HG03196 (cell line): ENCODE measurements around the gene SLC7A6.

Experiments
- ATAC-seq: cut with Tn5 transposase; IDR thresholded peaks from one replicate; pipeline ENCODE4 v1.9.1; 2021; ENCODE audit not compliant: unreplicated experiment

The SLC7A6 gene

DNA sequence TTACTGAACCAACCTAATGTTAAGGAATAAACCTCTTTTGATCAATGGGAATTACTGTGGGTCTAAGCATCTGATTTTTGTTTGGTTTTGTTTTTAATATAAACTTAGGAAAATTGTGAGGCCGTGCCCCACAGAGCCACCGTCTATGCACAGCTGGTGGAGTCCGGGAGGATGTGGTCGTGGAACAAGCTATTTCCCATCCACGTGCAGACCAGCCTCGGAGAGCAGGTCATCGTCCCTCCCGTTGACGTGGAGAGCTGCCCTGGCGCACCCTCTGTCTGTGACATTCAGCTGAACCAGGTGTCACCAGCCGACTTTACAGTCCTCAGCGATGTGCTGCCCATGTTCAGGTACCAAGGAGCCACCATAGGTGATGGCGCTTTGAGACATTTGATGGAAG, 74.9 kb downstream of the SLC7A6 start:
- no peak for ATAC-seq

DNA sequence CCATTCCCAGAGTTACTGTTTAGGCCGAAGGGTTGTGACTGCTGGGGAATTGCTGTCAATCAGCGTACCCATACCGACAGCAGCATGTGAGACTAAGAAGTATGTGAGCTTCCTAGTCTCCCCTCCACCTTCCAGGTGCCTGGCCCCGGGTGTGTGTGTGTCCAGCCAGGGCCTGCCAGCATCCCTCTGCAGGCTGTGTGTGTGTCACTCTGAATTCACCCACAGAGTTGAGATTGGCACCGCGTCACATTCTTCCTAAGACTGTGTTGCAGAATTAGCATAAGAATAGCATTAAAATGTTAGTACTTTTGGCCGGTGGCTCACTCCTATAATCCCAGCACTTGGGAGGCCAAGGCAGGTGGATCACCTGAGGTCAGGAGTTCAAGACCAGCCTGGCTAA, 78.3 kb downstream of the SLC7A6 start:
- ATAC-seq = no peak

DNA sequence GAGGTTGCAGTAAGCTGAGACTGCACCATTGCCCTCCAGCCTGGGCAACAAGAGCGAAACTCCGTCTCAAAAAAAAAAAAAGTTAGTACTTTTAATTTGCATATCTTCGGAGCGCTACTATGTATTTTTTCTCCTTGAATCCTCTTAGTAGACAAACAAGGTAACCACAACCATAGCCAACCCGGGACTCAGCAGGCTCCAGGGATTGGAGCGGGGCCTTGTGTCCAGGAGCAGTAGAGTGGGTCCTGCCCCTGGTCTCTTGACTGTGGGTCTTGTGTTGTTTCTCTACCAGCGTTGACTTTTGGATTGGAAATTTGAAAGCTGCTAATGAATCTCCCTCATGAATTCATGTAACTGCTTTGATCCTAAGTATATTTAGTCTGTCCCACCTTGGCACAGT, 78.8 kb downstream of the SLC7A6 start:
- no peak for ATAC-seq

DNA sequence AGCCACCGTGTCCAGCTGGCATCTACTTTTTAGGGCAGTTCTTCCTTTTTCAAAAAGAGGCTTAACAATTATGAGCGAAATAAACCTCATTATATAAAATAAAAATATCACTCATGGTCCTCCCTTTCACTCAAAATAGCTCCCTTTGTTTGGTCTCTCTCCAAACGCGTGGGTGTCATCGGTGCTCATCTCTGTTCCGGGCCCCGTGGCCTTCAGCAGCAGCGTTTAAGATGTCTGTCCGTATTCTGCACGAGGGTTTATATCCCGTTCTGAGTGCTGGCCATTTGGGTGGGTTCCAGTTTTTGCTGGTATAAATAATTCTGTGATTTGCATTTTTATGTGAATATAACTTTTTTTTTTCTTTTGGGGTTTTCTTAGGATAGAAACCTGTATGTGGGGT, 79.9 kb downstream of the SLC7A6 start:
- no peak for ATAC-seq

DNA sequence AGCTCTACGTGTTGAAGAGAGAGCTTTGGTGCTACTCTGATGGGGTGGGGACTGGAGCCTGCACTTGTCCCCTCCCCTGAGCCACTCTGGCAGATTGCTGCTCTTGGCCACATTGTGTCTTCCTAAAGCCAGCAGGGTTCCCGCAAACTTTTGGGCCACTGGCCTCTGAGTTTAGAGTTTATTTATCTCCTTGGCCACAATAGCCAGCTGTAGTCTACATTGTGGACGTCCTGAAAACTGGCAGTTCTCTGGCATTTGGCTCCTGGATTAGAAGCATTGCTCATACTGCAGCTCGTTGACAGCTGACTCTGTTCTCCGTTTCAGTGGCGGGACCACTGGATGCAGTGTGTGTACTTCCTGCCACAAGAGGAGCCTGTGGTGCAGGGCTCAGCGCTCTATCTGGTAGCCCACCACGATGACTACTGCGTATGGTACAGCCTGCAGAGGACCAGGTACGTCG, 81.1 kb downstream of the SLC7A6 start:
- no peak for ATAC-seq

DNA sequence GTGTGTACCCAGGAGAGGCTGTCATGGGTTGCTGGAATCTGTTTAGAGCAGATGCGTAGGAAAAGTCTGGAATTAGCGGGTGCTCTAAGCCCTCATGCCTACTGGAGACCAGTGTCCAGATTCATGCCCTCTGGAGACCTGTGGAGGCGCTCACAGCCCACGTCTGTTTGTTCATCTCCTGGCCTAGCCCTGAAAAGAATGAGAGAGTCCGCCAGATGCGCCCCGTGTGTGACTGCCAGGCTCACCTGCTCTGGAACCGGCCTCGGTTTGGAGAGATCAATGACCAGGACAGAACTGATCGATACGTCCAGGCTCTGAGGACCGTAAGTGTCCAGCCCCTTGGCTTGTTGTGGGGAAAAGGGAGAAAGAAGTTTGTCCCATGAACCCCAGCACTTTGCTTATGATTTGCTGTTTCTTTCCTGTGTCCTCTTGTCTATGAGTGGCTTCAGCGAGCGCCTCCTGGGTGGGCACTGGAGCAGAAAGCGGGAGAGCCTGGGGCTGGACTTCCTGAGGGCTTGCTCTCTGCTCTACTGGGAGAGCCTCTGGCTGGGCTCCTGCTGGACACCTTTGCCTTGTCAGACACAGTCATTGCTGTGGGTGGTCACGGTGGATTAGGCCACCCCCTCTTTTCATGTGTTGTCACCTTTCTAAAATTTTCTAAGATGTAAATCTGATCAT, 81.8 kb downstream of the SLC7A6 start:
- ATAC-seq = no peak

DNA sequence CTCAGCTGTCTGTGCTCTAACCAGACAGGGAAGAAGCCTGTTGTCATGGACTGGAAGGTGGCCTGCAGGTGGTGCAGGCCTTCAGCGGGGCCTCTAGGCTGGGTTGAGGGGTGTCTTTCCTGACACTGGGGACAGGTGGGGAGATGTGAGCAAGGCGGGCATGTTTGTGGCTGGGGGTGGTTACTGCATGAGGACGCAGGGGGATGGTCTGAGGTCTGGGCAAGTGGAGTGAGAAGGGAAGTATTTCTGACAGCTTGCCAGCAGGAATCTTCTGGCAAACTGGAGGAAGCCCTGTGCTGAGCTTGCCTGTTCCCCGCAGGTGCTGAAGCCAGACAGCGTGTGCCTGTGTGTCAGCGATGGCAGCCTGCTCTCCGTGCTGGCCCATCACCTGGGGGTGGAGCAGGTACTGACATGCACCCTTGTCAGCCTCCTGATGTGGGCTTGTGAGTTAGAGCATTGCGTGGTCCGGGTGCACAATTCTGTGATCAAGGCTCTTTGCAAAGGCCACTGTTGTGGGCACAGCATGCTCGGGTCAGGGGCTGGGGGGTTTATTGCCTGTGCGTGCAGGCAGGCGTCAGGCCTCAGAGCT, 82.7 kb downstream of the SLC7A6 start:
- ATAC-seq = no peak

DNA sequence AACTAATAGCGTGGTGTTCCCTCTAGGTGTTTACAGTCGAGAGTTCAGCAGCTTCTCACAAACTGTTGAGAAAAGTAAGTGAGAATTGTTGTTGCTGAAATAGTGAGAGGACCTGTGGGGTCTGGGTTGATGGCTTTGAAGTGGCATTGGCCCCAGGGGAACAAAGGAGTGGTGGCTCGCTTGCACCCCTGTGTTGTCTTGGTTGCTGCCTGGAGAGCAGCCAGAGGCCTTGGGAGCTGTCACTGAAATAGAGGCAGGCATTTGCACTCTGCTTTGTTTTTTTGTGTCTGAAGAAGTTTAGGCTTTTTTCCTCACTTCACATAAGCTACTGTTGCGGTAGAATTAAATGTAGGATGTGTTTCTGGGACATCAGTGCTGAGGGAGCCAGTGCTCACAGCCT, 83.3 kb downstream of the SLC7A6 start:
- no peak for ATAC-seq

DNA sequence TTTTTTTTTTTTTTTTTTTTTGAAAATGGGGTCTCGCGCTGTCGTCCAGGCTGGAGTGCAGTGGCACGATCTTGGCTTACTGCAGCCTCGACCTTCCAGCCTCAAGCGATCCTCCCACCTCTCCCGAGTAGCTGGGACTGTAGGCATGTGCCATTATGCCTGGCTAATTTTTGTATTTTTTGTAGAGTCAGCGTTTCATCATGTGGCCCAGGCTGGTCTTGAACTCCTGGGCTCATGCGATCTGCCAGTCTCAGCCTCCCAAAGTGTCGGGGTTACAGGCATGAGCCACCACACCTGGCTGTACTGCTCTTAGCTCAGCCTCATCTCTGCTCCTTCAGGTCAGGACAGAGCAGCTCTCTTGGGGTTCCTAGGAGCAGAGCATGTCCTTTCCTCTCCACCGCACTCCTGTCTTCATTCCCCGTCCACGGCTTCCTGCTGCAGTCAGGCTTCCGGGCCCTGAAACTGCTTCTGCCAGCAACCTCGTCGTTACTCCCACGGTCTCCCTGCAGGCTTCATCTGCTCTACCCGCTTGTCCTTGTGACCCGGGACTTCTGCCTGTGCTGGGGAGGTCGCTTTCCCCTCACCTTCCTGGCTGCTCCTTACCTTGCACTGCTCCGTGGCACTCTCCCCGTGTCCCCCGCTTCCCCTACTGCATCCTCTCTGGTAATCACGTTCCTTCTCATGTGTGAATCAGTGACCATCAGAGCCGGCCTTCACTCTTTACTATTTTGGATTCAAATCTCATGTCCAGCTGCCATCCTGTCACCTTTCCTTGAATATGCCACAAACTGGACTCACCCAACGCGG, 84.5 kb downstream of the SLC7A6 start:
- ATAC-seq = no peak

DNA sequence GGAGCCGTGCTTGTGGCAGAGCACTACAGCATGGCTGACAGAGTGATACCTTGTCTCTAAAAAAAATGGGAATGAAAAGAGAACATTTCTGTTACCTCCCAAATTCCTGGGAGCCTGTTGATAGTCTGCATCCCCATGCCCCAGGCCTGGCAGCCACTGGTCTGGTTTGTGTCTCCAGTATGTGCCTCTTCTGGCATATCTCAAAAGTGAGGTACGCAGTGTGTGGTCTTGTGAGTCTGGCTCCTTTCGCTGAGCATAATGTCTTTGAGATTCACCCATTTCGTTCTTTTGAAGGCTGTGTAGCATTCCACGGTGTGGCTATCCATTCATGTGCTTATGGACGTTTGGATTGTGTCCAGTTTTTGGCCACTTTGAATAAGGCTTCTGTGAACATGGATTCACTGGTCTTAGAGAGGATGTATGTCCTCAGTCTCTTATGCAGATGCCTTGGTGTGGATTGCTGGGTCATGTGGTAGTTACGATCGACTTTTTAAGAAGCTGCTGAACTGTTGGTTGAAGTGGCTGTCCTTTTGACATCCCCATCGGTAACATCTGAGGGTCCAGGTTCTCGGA, 85.6 kb downstream of the SLC7A6 start:
- no peak for ATAC-seq

DNA sequence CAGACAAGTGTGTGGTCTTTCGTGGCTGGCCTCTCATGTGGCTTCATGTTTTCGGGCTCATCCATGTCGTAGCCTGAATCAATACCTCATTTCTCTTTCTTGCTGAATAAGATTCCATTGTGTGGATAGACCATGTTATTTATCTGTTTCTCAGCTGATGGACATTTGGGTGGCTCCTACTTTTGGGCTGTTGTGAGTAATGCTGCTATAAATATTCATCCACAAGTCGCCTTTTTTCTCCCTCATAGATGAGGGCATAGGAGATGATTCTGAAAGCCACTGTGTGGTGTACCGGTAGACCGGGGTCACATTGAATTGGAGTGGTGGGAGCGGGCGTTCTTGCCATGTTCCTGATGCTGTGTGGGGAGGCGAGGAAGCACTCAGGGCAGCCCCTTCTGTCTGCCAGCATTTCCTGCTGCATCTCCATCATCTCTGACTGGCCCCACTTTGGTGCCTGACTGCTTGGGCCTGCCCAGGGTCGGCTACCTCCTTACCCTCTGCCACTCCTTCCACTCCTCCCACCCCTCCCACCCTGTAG, 86.6 kb downstream of the SLC7A6 start:
- ATAC-seq = no peak
